GM21717 (cell line): Measurements from ENCODE around the gene PTPRD.

ENCODE experiments used
- ATAC-seq: cut with Tn5 transposase; IDR thresholded peaks from one replicate; pipeline ENCODE4 v1.9.1; 2021; ENCODE audit warnings: mild to moderate bottlenecking, moderate library complexity; ENCODE audit not compliant: unreplicated experiment

PTPRD gene

GRCh38 chr9:8521112-8521511 lies 2091.7 kb downstream of the PTPRD start:
- no peak for ATAC-seq

DNA sequence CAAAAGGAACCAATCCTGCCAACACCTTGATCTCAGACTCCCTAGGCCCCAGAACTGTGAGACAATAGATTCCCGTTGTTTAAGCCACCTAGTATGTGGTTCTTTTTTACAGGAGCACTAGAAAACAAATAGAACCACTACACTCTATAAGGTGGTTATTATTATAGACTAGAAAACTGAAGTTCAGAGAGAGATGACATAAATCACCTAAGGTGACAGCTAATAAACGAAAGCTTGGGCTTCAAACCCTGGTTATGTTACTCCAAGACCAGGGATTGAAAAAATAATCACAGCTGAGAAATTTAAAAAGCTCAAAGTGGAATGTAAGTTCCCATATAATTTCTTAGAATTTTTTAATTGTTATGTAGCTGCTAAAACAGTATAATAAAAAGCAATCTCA lies 2097.1 kb downstream of the PTPRD start:
- ATAC-seq: no peak

- no peak for ATAC-seq
These were observed 2098.0 kb downstream of the PTPRD start for GRCh38 chr9:8514760-8515159.

DNA sequence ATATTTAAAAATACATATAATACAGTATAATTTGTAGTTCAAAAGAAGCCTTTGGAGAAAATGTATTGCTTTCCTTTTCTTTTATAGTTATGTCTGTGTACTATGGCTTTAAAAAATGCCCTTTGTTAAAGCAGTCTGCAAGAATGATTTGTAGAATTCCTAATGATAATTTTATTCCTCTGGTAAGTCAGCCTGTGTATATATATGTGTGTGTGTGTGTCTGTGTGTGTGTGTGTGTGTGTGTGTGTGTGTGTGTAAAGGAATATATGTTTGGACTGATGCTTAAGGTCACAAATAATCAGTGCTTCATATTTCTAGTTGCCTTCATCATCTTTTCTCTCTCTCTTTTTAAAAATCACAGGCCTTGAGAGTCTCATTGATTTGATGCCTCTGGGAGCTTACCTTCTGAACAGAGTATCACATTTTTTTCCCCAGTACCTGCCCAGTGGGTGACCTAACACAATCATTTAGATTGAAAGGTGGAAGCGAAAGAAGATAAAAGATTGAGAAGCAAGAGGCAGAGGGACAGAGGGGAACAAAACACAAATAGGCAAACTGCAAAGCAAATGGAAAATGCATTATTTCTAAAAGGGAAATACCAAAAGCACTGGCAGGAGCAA lies 2104.0 kb downstream of the PTPRD start:
- no peak for ATAC-seq

- ATAC-seq: no peak
These were observed 2118.2 kb downstream of the PTPRD start for GRCh38 chr9:8494571-8494970.

DNA sequence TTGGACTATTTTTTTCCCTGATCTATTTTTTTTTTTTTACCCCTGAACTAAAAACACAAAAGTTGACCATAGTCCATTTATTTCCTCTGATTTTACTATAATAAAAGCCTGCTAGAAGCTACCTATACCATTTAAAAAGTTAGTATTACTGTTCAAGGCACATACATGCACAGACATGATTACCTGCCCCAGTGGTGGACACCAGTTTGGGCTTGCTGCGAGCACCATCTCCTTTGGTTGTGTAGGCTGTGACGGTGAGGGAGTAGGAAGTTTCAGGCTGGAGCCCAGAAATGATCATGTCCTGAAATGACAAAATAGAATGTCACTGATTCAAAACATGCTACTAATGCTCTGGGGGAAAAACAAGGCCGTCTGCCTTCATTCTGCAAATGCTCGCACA lies 2120.1 kb downstream of the PTPRD start:
- no peak for ATAC-seq

GRCh38 chr9:8492024-8492423 lies 2120.8 kb downstream of the PTPRD start:
- ATAC-seq: no peak

DNA sequence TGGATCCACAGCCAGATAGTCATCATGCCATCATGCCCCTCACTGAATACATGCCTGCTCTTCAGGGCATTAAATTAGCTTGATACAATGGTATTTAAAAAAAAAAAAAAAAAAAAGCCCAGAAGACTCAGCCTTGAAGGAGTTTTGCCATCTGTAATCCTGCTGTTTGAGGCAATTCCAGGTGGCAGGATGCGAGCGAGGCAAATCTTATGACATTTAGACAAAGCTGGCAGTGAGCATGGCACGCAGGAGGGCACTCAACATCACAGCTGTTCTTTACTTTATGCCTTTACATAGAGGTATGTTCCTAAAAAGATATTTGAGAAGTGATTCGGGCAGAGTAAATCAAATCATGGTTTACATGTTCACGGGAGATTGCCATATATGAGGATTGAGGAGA lies 2121.2 kb downstream of the PTPRD start:
- no peak for ATAC-seq

DNA sequence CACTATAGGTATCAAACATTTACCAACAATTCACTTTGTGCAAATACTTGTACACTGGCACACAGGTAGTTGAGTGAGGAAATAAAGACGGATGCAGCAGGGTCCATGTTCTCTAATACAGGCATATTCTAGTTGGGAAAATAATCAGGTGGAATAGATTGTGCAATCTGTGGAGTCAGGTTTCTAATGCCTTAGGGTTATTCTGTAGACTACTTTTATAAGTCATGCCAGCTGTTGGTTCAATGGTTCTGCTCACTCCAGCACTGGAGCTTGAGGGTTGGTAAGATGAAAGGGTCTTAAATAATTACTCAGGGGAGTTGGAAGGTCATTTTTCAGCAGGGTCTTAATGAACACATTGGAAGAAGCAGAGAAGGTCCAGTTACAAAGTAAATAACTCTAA lies 2123.0 kb downstream of the PTPRD start:
- no peak for ATAC-seq

- no peak for ATAC-seq
These were observed 2126.7 kb downstream of the PTPRD start for GRCh38 chr9:8486095-8486494.

DNA sequence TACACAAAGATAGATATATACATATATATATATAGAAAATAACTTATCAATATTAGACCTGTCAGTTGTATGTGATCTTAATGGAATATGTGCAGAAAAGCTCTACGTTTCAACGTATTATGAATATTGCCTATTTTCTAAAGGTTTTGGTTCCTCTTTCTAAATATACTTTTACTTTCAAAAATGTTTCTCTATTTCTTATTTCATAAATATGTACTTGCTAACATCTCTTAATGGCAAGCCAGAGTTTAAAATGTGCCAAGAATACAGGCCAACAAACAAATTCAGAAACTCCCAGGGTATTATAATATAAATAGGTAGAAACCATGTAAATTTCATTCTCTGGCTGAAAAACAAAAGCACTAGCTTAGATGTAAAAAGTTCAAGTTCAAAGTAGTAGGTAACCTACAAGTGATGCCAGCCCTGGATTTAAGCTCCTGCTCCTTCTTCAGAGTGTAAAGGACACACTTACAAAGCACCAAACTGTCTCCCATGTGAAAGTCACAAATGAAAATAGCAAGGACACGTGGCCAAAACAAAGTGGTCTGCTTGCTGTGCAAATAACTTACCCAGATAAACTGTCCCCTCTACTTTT lies 2128.1 kb downstream of the PTPRD start:
- ATAC-seq: no peak

GRCh38 chr9:8477450-8477849 lies 2135.4 kb downstream of the PTPRD start:
- ATAC-seq: no peak

GRCh38 chr9:8474937-8475336 lies 2137.9 kb downstream of the PTPRD start:
- no peak for ATAC-seq

- ATAC-seq: no peak
These were observed 2139.4 kb downstream of the PTPRD start for GRCh38 chr9:8473244-8474020.

DNA sequence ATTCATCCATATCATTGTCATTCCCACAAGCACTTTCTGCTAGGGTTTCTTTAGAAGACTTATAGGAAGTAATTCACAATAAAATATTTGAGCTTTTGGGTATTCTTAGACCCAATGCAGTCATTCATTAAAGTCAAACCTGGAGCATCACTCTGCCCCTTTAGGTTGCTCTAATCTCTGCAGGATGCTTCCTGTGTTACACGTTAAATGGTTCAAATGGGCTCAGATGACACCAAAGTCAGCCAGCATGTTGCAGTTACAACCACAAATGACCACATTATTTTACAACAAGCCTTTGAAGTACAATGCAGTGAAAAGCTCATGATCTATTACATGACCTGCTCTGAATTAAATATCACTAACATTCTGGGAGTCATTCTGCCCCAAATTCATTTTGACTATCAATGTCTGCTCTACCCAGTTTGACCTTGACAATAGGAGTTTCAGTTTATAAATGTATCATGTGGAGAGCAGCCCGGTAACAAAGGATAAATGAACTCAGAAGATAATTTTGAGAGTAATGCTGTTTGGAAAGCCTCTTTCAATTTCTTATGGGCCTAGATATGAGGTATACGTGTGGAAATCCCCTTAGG lies 2144.7 kb downstream of the PTPRD start:
- no peak for ATAC-seq

DNA sequence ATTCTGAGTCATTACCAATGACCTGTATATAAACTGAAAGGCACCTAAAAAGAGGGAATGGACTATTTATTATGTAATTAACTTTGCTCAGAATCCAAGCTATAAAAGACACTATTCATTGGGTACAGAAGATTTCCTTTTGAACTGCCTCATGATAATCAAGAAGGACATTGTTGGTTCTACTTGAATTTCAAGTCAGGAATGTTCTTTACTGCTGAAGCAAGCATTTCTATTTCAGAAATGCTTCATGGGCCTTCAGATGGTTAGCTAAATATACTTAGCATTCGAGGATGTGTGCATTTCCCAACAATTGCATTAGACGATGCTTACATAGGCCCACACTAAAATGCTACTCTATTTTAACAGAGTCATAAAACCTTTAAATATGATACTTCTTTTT lies 2155.0 kb downstream of the PTPRD start:
- no peak for ATAC-seq

DNA sequence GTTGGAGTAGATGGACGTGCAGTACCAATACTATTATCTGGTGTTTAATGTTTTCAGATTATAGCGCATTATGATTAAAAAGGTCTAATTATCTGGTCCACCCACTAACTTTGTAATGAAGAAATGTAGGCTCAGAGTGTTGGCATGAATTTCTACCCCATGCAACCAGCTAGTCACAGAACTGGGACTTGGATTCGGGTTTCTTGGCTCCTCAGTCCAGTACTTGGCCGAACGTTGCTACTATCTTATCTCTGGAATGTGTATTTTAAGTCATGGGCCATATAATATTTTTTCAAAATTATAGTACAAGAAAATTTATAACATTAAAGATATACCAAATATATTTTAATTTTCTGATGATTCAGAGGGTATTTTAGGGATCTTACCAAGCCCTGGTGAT lies 2155.7 kb downstream of the PTPRD start:
- no peak for ATAC-seq

GRCh38 chr9:8456344-8456743 lies 2156.5 kb downstream of the PTPRD start:
- ATAC-seq: no peak

DNA sequence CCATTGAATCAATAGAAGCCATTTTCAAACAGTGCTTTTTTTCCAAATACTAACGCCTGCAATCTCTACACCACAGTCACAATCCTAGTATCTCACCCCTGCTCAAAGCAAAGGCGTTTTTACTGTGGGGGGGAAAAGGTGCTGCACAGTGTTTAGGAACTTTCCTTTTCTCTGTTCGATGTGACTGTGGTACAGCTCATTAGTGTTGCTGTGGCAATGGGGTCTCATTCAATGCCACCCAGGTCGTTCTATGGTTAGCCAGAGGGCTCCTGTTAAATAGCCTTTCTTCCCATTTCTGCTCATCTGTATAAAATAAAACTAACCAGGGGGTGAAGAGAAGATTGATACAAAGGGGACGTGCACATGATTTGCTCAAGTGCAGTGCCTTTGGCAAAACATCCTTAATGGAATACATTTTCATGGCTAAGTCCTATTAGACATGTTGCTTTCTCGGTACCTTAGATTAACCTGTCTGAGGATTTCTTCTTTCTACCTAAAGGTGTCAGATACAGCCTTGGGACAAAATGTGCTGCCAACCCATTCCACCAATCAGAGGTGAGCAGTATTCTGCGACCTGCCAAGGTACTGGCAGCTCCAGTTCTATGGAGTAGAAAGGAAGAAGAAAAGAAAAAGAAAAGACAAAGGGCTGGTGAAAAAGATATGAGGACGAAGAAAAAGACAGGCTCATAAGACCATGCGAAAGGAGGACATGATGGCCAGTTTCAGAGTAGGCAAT lies 2161.8 kb downstream of the PTPRD start:
- ATAC-seq: no peak

GRCh38 chr9:8448226-8448625 lies 2164.6 kb downstream of the PTPRD start:
- no peak for ATAC-seq

DNA sequence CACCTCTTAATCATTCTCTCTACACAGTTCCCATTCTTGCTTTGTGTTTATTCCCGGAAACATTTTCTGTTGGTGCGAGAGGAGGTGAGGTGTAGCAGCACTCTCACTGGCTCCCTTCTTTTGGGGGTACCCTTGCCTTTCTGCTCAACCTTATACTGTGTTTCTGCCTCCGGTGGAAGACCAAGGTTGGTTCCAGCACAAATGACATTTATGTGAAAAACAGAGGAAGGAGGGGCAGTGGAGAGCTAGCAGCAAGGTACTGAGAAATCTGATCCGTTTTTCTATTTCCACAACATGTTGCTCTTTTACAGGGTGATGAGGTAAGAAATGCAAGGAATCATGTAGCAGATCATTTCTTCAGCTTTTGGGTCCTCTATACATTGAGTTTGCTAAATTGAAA lies 2165.2 kb downstream of the PTPRD start:
- no peak for ATAC-seq
